ENCODE data around the gene ACSL6. TPM values are rescaled to one million over a fixed set of nuclear protein-coding genes. Genes with fewer than 3 reads are reported as not detected.

The ACSL6 gene
- total RNA-seq, 4 donors from 2014 or later, result 0.22 to 3.3 (median 0.81) TPM

- no peak for DNase-seq (ENCODE audit: low spot score in 2 of 2)
- Histone ChIP-seq H3K4me3 (no peak overlapping the region), H3K9me3 (no peaks in the 10 kb centered on the region), H3K4me1 (no peaks in the 10 kb centered on the region), H3K27me3 (no peaks in the 10 kb centered on the region), H3K27ac (no peak overlapping the region), H3K36me3 (no peaks in the 10 kb centered on the region)
- TF ChIP-seq EP300 (IDR thresholded peaks at IDR 0.05) (no peak), POLR2A (IDR thresholded peaks at IDR 0.05) (no peak), CTCF (IDR thresholded peaks at IDR 0.05) (no peak)
- whole genome bisulfite sequencing, 2 donors, result 77 to 80% methylated on average over 9 of the region's 9 CpGs
These were observed 43.4 kb upstream of the ACSL6 start for GRCh38 chr5:132054697-132055440.

GRCh38 chr5:132054031-132054696 is 42.7 kb upstream of the ACSL6 start:
- H3K36me3 ChIP-seq, result no peaks in the 10 kb centered on the region
- no peaks in the 10 kb centered on the region for H3K27me3 ChIP-seq
- WGBS, 2 donors, result 90 to 95% methylated on average over 8 to 10 of the region's 10 CpGs
- no peak overlapping the region for H3K4me3 ChIP-seq
- no peak for DNase-seq (ENCODE audit: low spot score in 2 of 2)
- H3K9me3 ChIP-seq, result no peaks in the 10 kb centered on the region
- no peaks in the 10 kb centered on the region for H3K4me1 ChIP-seq
- TF ChIP-seq POLR2A (IDR thresholded peaks at IDR 0.05) (no peak), CTCF (IDR thresholded peaks at IDR 0.05) (no peak), EP300 (IDR thresholded peaks at IDR 0.05) (no peak)
- no peak overlapping the region for H3K27ac ChIP-seq

GRCh38 chr5:132053483-132053882 is 42.0 kb upstream of the ACSL6 start:
- H3K27me3 ChIP-seq, result no peaks in the 10 kb centered on the region
- no peaks in the 10 kb centered on the region for H3K9me3 ChIP-seq
- H3K36me3 ChIP-seq, result no peaks in the 10 kb centered on the region
- H3K27ac ChIP-seq, result no peak overlapping the region
- no peak for TF ChIP-seq EP300 (IDR thresholded peaks at IDR 0.05)
- TF ChIP-seq CTCF (IDR thresholded peaks at IDR 0.05), result no peak
- no peak for TF ChIP-seq POLR2A (IDR thresholded peaks at IDR 0.05)
- WGBS, 2 donors, result 85 to 88% methylated on average over 4 of the region's 4 CpGs
- no peaks in the 10 kb centered on the region for H3K4me1 ChIP-seq
- DNase-seq (ENCODE audit: low spot score in 2 of 2), result no peak
- no peak overlapping the region for H3K4me3 ChIP-seq

GRCh38 chr5:132052520-132052919 is 41.1 kb upstream of the ACSL6 start:
- Histone ChIP-seq H3K4me3 (no peak overlapping the region), H3K4me1 (no peaks in the 10 kb centered on the region), H3K27ac (no peak overlapping the region), H3K36me3 (no peaks in the 10 kb centered on the region), H3K9me3 (no peaks in the 10 kb centered on the region), H3K27me3 (no peaks in the 10 kb centered on the region)
- no peak for DNase-seq (ENCODE audit: low spot score in 2 of 2)
- WGBS, 2 donors, result 57 to 66% methylated on average over 10 of the region's 10 CpGs
- no peak for TF ChIP-seq CTCF (IDR thresholded peaks at IDR 0.05)
- no peak for TF ChIP-seq EP300 (IDR thresholded peaks at IDR 0.05)
- no peak for TF ChIP-seq POLR2A (IDR thresholded peaks at IDR 0.05)
